CD14-positive monocyte (primary cell): ENCODE measurements around the gene PRSS33. TPM values are rescaled to one million over a fixed set of nuclear protein-coding genes. Genes with fewer than 3 reads are reported as not detected.

Experiments used
- DNase-seq, 3 donors: peaks; one replicate each; pipeline ENCODE4 v3.0.0-alpha.2; 2011 to 2022
- H2AFZ ChIP-seq: 2 replicates; pipeline ENCODE4 v1.6.0; 2012; ENCODE audit warnings: mild to moderate bottlenecking, low read depth, low read length, inconsistent platforms; ENCODE audit not compliant: insufficient read depth, poor library complexity, severe bottlenecking
- H3K27ac ChIP-seq, 2 donors: 1 replicate in 1 of 2; 2 replicates in 1 of 2; pipeline ENCODE4 v1.5.1; 2012 to 2013; ENCODE audit warnings: low read length in 2 of 2, control low read depth in 1 of 2, inconsistent platforms in 1 of 2, low read depth in 1 of 2, mild to moderate bottlenecking in 1 of 2
- H3K27me3 ChIP-seq, 2 donors: one replicate each; pipeline versions ENCODE4 v1.6.0 to v1.6.1; 2011 to 2013; ENCODE audit warnings: low read length in 2 of 2; ENCODE audit not compliant: control insufficient read depth in 2 of 2, insufficient read depth in 2 of 2
- H3K36me3 ChIP-seq, 2 donors: replicated peaks in 1 of 2; 1 replicate in 1 of 2; 2 replicates in 1 of 2; pipeline versions ENCODE4 v1.5.1 to v1.6.1; 2012 to 2013; ENCODE audit warnings: low read length in 2 of 2, control low read depth in 1 of 2, inconsistent platforms in 1 of 2, mild to moderate bottlenecking in 1 of 2; ENCODE audit not compliant: insufficient read depth in 2 of 2, control insufficient read depth in 1 of 2
- H3K4me1 ChIP-seq, 2 donors: 1 replicate in 1 of 2; 2 replicates in 1 of 2; pipeline versions ENCODE4 v1.5.1 to v1.6.1; 2012 to 2013; ENCODE audit warnings: low read length in 2 of 2, control low read depth in 1 of 2, inconsistent platforms in 1 of 2, mild to moderate bottlenecking in 1 of 2, moderate library complexity in 1 of 2; ENCODE audit not compliant: insufficient read depth in 2 of 2, control insufficient read depth in 1 of 2
- H3K4me2 ChIP-seq: replicated peaks from 2 replicates; pipeline ENCODE3; 2012; ENCODE audit warnings: low read length, moderate library complexity, mild to moderate bottlenecking; ENCODE audit not compliant: poor library complexity, severe bottlenecking; ENCODE audit errors: extremely low read depth
- H3K4me3 ChIP-seq, 3 experiments: fragments of 200-600 bp in 1 of 3; sonication (generic) in 1 of 3; replicated peaks in 1 of 3; 1 replicate in 2 of 3; 2 replicates in 1 of 3; pipeline ENCODE4 v1.5.1; 2011 to 2013; ENCODE audit warnings: low read length in 3 of 3, mild to moderate bottlenecking in 3 of 3, control low read depth in 2 of 3, low read depth in 2 of 3, inconsistent platforms in 1 of 3, moderate library complexity in 1 of 3
- H3K79me2 ChIP-seq: 2 replicates; pipeline ENCODE4 v1.6.0; 2012; ENCODE audit warnings: mild to moderate bottlenecking, control low read depth, inconsistent platforms, low read length, moderate library complexity; ENCODE audit not compliant: insufficient read depth
- H3K9ac ChIP-seq: 2 replicates; pipeline ENCODE4 v1.6.0; 2017; ENCODE audit warnings: low read length, mild to moderate bottlenecking; ENCODE audit not compliant: insufficient read depth, poor library complexity, severe bottlenecking
- H3K9me3 ChIP-seq, 2 donors: replicated peaks in 1 of 2; 1 replicate in 1 of 2; 2 replicates in 1 of 2; pipeline versions ENCODE4 v1.5.1 to v1.6.1; 2012 to 2013; ENCODE audit warnings: low read length in 2 of 2, control low read depth in 1 of 2; ENCODE audit not compliant: control insufficient read depth in 1 of 2, insufficient read depth in 1 of 2
- H4K20me1 ChIP-seq: 2 replicates; pipeline ENCODE4 v1.6.0; 2012; ENCODE audit warnings: mild to moderate bottlenecking, low read length, control low read depth, moderate library complexity; ENCODE audit not compliant: insufficient read depth
- H3K27ac Mint-ChIP-seq, 7 donors: one replicate each; pipeline ENCODE4 v1.8.0; 2020; ENCODE audit warnings: mild to moderate bottlenecking in 7 of 7, mixed read lengths in 7 of 7, moderate library complexity in 6 of 7, inconsistent platforms in 2 of 7
- H3K27me3 Mint-ChIP-seq, 3 donors: one replicate each; pipeline ENCODE4 v1.8.0; 2021 to 2022; ENCODE audit warnings: low read depth in 3 of 3, mild to moderate bottlenecking in 3 of 3, mixed read lengths in 3 of 3, moderate library complexity in 3 of 3, inconsistent platforms in 1 of 3
- H3K36me3 Mint-ChIP-seq, 2 donors: one replicate each; pipeline ENCODE4 v1.8.0; 2020; ENCODE audit warnings: mixed read lengths in 2 of 2, inconsistent platforms in 1 of 2, mild to moderate bottlenecking in 1 of 2
- H3K4me1 Mint-ChIP-seq: one replicate; pipeline ENCODE4 v1.8.0; 2020; ENCODE audit warnings: mild to moderate bottlenecking, mixed read lengths
- H3K4me3 Mint-ChIP-seq, 2 donors: one replicate each; pipeline ENCODE4 v1.8.0; 2020; ENCODE audit warnings: mild to moderate bottlenecking in 2 of 2, mixed read lengths in 2 of 2, moderate library complexity in 1 of 2
- H3K9me3 Mint-ChIP-seq, 7 donors: one replicate each; pipeline ENCODE4 v1.8.0; 2020 to 2022; ENCODE audit warnings: mixed read lengths in 7 of 7, mild to moderate bottlenecking in 6 of 7, moderate library complexity in 6 of 7, inconsistent platforms in 2 of 7
- WGBS: methylation state at CpG from one replicate; pipeline ENCODE4 v1.1.5; 2013; ENCODE audit warnings: missing lambda C conversion rate; ENCODE audit not compliant: insufficient coverage; 5-methylcytosine and 5-hydroxymethylcytosine counted together
- intact Hi-C, 2 donors: fragments of 100-400 bp; cut with micrococcal nuclease; formaldehyde crosslinking; loops; one replicate each; pipeline versions ENCODE4 v1.15.0 to v1.15.1; 2023
- polyA plus RNA-seq, 3 donors: library from polyadenylated mRNA; depleted of rRNA in 1 of 3; unstranded in 2 of 3; stranded (reverse) in 1 of 3; fragments of 300-500 nt in 2 of 3; fragments of >200 nt in 1 of 3; fragmentation: Illumina TruSeq in 2 of 3; gene quantifications; 1 replicate in 2 of 3; 2 replicates in 1 of 3; pipeline ENCODE4 v1.2.3, GENCODE V29; 2012 to 2021
- TF ChIP-seq, protein P1 (sequence below): fragments of 200-600 bp; IDR thresholded peaks from one replicate; pipeline ENCODE4 v1.8.0; 2022; ENCODE audit warnings: antibody characterized with exemption, mild to moderate bottlenecking

PRSS33 gene
- polyA plus RNA-seq, 3 donors, result 0.05 TPM; not detected in 2

DNA sequence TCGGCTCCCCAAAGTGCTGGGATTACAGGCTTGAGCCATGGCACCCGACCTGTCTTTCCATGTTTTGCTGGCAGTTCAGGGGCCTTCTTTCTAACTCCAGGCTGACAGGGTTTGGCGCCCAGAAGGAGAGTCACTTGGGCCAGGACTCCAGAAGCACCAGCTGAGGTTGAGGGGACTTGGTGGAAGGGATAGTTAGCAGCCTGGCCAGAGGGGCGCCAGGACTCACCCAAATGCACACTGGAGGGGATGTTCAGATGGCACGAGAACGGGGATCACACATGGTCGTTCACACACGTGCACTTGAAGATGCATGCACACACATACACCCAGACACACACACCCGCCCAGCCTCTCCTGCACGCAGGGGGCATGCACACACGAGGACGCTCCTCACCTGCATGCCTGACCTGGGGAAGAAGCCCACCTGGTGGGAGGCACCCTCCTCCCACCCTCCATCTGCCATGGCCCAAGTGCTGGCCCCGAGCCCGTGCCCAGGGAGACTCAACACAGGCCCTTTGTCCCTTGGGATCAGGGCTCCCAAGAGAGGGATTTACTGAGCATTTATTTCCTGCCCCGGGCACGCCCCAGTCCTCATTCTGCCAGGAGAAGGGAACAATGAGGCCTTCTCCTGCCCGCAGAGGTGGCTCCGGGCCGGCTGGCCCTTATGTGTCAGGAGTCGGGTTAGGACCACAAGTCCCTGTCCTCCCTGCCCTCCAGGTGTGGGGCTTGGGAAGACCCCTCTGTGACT lies 27.4 kb upstream of the PRSS33 start:
- H3K4me3 ChIP-seq, result no peak overlapping the region
- H3K27me3 ChIP-seq, result peaks cover 0 to 5% of the 10 kb centered on the region in 2 donors
- Mint-ChIP-seq H3K27ac (peak overlapping the region in 1 of 7 donors; percentile 56), H3K4me1 (peaks cover 8% of the 10 kb centered on the region), H3K27me3 (peaks cover 9 to 16% (median 14%) of the 10 kb centered on the region in 3 donors), H3K9me3 (peaks cover 0 to 1% (median 0%) of the 10 kb centered on the region in 7 donors), H3K4me3 (no peak overlapping the region), H3K36me3 (no peaks in the 10 kb centered on the region)
- WGBS, result 96% methylated on average over 16 of the region's 20 CpGs
- no peak overlapping the region for H3K27ac ChIP-seq
- H2AFZ ChIP-seq, result no peak overlapping the region
- H3K9me3 ChIP-seq, result no peaks in the 10 kb centered on the region
- no peak for DNase-seq
- no peaks in the 10 kb centered on the region for H3K79me2 ChIP-seq
- no peak overlapping the region for H3K9ac ChIP-seq
- TF ChIP-seq, protein P1, sequence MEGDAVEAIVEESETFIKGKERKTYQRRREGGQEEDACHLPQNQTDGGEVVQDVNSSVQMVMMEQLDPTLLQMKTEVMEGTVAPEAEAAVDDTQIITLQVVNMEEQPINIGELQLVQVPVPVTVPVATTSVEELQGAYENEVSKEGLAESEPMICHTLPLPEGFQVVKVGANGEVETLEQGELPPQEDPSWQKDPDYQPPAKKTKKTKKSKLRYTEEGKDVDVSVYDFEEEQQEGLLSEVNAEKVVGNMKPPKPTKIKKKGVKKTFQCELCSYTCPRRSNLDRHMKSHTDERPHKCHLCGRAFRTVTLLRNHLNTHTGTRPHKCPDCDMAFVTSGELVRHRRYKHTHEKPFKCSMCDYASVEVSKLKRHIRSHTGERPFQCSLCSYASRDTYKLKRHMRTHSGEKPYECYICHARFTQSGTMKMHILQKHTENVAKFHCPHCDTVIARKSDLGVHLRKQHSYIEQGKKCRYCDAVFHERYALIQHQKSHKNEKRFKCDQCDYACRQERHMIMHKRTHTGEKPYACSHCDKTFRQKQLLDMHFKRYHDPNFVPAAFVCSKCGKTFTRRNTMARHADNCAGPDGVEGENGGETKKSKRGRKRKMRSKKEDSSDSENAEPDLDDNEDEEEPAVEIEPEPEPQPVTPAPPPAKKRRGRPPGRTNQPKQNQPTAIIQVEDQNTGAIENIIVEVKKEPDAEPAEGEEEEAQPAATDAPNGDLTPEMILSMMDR, result no peak
- H3K4me2 ChIP-seq, result no peak overlapping the region
- peaks cover 5 to 12% of the 10 kb centered on the region in 2 donors for H3K4me1 ChIP-seq
- H4K20me1 ChIP-seq, result no peaks in the 10 kb centered on the region
- no peaks in the 10 kb centered on the region for H3K36me3 ChIP-seq
- intact Hi-C loops, result no loop called here

DNA sequence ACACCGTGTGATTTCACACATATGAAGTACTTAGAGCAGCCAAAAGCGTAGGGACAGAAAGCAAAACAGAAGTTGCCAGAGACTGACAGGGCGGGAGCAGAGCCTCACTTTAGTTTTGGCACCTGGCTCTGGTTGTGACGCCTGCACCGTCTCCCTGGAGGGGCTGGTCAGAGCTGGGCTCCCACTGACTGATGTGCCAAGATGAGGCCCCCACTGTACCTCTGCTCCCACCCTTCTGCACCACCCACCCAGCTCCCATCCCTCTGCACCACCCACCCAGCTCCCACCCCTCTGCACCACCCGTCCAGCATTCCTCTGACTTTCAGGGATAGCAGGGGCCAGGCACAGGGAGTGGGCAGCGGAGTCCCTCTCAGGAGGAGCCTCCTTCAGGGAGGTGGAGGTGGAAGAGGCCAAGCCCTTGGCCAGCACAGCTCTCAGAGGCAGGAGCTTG lies 26.4 kb upstream of the PRSS33 start:
- Histone ChIP-seq H3K27ac (no peak overlapping the region), H3K9ac (no peak overlapping the region), H2AFZ (no peak overlapping the region), H3K9me3 (no peaks in the 10 kb centered on the region), H3K4me2 (no peak overlapping the region), H3K4me1 (peaks cover 5 to 12% of the 10 kb centered on the region in 2 donors), H3K79me2 (no peaks in the 10 kb centered on the region), H3K4me3 (no peak overlapping the region), H3K27me3 (peaks cover 0 to 5% of the 10 kb centered on the region in 2 donors), H3K36me3 (no peaks in the 10 kb centered on the region), H4K20me1 (no peaks in the 10 kb centered on the region)
- Mint-ChIP-seq H3K9me3 (peaks cover 0 to 1% (median 0%) of the 10 kb centered on the region in 7 donors), H3K27me3 (peaks cover 10 to 23% (median 12%) of the 10 kb centered on the region in 3 donors), H3K36me3 (no peaks in the 10 kb centered on the region), H3K4me1 (peaks cover 8% of the 10 kb centered on the region), H3K27ac (no peak overlapping the region), H3K4me3 (no peak overlapping the region)
- WGBS, result 64% methylated on average over 6 of the region's 7 CpGs
- no peak for DNase-seq
- TF ChIP-seq, protein P1, result no peak
- intact Hi-C loops, result no loop called here
